Endodermal cell (in vitro differentiated cells): ENCODE results near the gene ATP2B3. TPM values are rescaled to one million over a fixed set of nuclear protein-coding genes. Genes with fewer than 3 reads are reported as not detected.

Experiments
- DNase-seq: peaks from one replicate; pipeline ENCODE4 v3.0.0-alpha.2; 2017
- H3K27ac ChIP-seq: 2 replicates; pipeline ENCODE4 v1.5.1; 2013; ENCODE audit warnings: mild to moderate bottlenecking, low read depth, low read length, moderate library complexity
- H3K27me3 ChIP-seq: 2 replicates; pipeline ENCODE4 v1.6.1; 2013; ENCODE audit warnings: mild to moderate bottlenecking, low read length, moderate library complexity; ENCODE audit not compliant: insufficient read depth, control insufficient read depth, poor library complexity, severe bottlenecking
- H3K36me3 ChIP-seq: 2 replicates; pipeline ENCODE4 v1.7.0; 2013; ENCODE audit warnings: mild to moderate bottlenecking, low read length, moderate library complexity; ENCODE audit not compliant: control insufficient read depth, insufficient read depth
- H3K4me1 ChIP-seq: one replicate; pipeline ENCODE4 v1.7.0; 2013; ENCODE audit warnings: low read length; ENCODE audit not compliant: control insufficient read depth, insufficient read depth
- H3K4me3 ChIP-seq: 2 replicates; pipeline ENCODE4 v1.5.1; 2013; ENCODE audit warnings: mild to moderate bottlenecking, low read length, moderate library complexity
- H3K9ac ChIP-seq: 2 replicates; pipeline ENCODE4 v1.6.1; 2013; ENCODE audit warnings: mild to moderate bottlenecking, low read length, moderate library complexity; ENCODE audit not compliant: poor library complexity, severe bottlenecking; ENCODE audit errors: extremely low read depth
- H3K9me3 ChIP-seq: 2 replicates; pipeline ENCODE4 v1.6.1; 2013; ENCODE audit warnings: mild to moderate bottlenecking, low read length, moderate library complexity; ENCODE audit not compliant: control insufficient read depth
- H3K27ac Mint-ChIP-seq: 2 replicates; pipeline ENCODE4 v1.8.0; 2020; ENCODE audit warnings: mixed read lengths
- H3K27me3 Mint-ChIP-seq: 2 replicates; pipeline ENCODE4 v1.8.0; 2021; ENCODE audit warnings: mild to moderate bottlenecking, mixed read lengths; ENCODE audit not compliant: insufficient read depth
- H3K36me3 Mint-ChIP-seq: 2 replicates; pipeline ENCODE4 v1.8.0; 2020; ENCODE audit warnings: low read depth, mixed read lengths
- H3K4me1 Mint-ChIP-seq: 2 replicates; pipeline ENCODE4 v1.8.0; 2020; ENCODE audit warnings: mixed read lengths
- H3K4me3 Mint-ChIP-seq: 2 replicates; pipeline ENCODE4 v1.8.0; 2020; ENCODE audit warnings: mild to moderate bottlenecking, moderate library complexity, mixed read lengths
- H3K9me3 Mint-ChIP-seq: 2 replicates; pipeline ENCODE4 v1.8.0; 2020; ENCODE audit warnings: mild to moderate bottlenecking, mixed read lengths
- CTCF ChIP-seq: fragments of 200-600 bp; sonication (generic); conservative IDR thresholded peaks from 2 replicates; pipeline ENCODE4 v1.5.0; 2021; ENCODE audit warnings: antibody characterized with exemption, mild to moderate bottlenecking
- WGBS, 2 experiments: methylation state at CpG; one replicate each; pipeline versions ENCODE4 v1.1.5 to v1.1.7; 2013; ENCODE audit warnings: missing lambda C conversion rate in 2 of 2, mixed read lengths in 1 of 2; ENCODE audit not compliant: insufficient coverage in 1 of 2, insufficient read length in 1 of 2; 5-methylcytosine and 5-hydroxymethylcytosine counted together
- total RNA-seq, 2 donors: library from RNA; stranded (reverse); fragmentation: NEBNext Ultra II Directional in 1 of 2; extraction: Animal tissue kit (Norgen Biotek cat#: 25700) in 1 of 2; gene quantifications; 2 replicates in 1 of 2; 3 replicates in 1 of 2; pipeline ENCODE4 v1.2.1, GENCODE V29; 2021

The ATP2B3 gene
- total RNA-seq, 2 donors from 2014 or later, result not detected

- H3K9me3 Mint-ChIP-seq, result peaks cover 72% of the 10 kb centered on the region
- peaks cover 70% of the 10 kb centered on the region for H3K27me3 Mint-ChIP-seq
These were observed 92.7 kb downstream of the ATP2B3 start for GRCh38 chrX:153609917-153610835.

GRCh38 chrX:153610836-153611213 lies 93.4 kb downstream of the ATP2B3 start:
- Mint-ChIP-seq H3K4me3 (no peak overlapping the region), H3K36me3 (no peaks in the 10 kb centered on the region), H3K4me1 (no peaks in the 10 kb centered on the region), H3K9me3 (peaks cover 73% of the 10 kb centered on the region), H3K27me3 (peaks cover 74% of the 10 kb centered on the region), H3K27ac (no peak overlapping the region)
- H3K27me3 ChIP-seq, result peaks cover 43% of the 10 kb centered on the region
- no peak overlapping the region for H3K4me3 ChIP-seq
- 65 to 87% methylated on average over 2 to 9 of the region's 9 CpGs for WGBS, 2 experiments
- no peak overlapping the region for H3K27ac ChIP-seq
- no peak for TF ChIP-seq CTCF
- no peaks in the 10 kb centered on the region for H3K4me1 ChIP-seq
- DNase-seq, result no peak
- no peaks in the 10 kb centered on the region for H3K9me3 ChIP-seq
- H3K9ac ChIP-seq, result no peak overlapping the region
- H3K36me3 ChIP-seq, result no peaks in the 10 kb centered on the region

More at GRCh38 chrX:153609917-153610835, 92.7 kb downstream of the ATP2B3 start:
- 6% methylated on average over 54 of the region's 63 CpGs; no CpG with 5 or more reads in 1 of the 2 experiments for WGBS, 2 experiments
- peak; percentile 80 for TF ChIP-seq CTCF
- no peaks in the 10 kb centered on the region for H3K4me1 Mint-ChIP-seq
- Histone ChIP-seq H3K9ac (no peak overlapping the region), H3K4me1 (no peaks in the 10 kb centered on the region), H3K36me3 (no peaks in the 10 kb centered on the region), H3K27me3 (peaks cover 37% of the 10 kb centered on the region), H3K4me3 (no peak overlapping the region), H3K27ac (no peak overlapping the region), H3K9me3 (no peaks in the 10 kb centered on the region)
- no peaks in the 10 kb centered on the region for H3K36me3 Mint-ChIP-seq
- peak; percentile 93 for DNase-seq
- no peak overlapping the region for H3K27ac Mint-ChIP-seq
- peak overlapping the region; percentile 40 for H3K4me3 Mint-ChIP-seq

- H3K9me3 ChIP-seq, result no peaks in the 10 kb centered on the region
- no peak overlapping the region for H3K27ac ChIP-seq
- TF ChIP-seq CTCF, result no peak
- no peak overlapping the region for H3K9ac ChIP-seq
- peaks cover 72% of the 10 kb centered on the region for H3K9me3 Mint-ChIP-seq
- H3K36me3 ChIP-seq, result no peaks in the 10 kb centered on the region
- H3K4me3 ChIP-seq, result no peak overlapping the region
- no peaks in the 10 kb centered on the region for H3K4me1 Mint-ChIP-seq
- H3K27ac Mint-ChIP-seq, result no peak overlapping the region
- no peaks in the 10 kb centered on the region for H3K4me1 ChIP-seq
- no peaks in the 10 kb centered on the region for H3K36me3 Mint-ChIP-seq
- no peak for DNase-seq
- peaks cover 75% of the 10 kb centered on the region for H3K27me3 Mint-ChIP-seq
- WGBS, 2 experiments, result 84 to 100% methylated on average over 3 to 11 of the region's 14 CpGs
- no peak overlapping the region for H3K4me3 Mint-ChIP-seq
- peaks cover 50% of the 10 kb centered on the region for H3K27me3 ChIP-seq
These were observed 94.1 kb downstream of the ATP2B3 start for GRCh38 chrX:153611298-153612095.
